KOPT-K1 (cell line): Measurements from ENCODE around the gene PIP4P1.
A peak's percentile ranks its signal among the peaks of the same experiment; 100 is the strongest.
"Not testable (repeated sequence)": the region's sequence is repeated elsewhere in the genome, so short reads cannot be mapped to it uniquely, and the experiment has no call there.

Experiments
- H3K27ac ChIP-seq: fragments of 200-600 bp; sonication (generic); 2 replicates; pipeline ENCODE4 v1.5.1; 2016; ENCODE audit warnings: antibody characterized with exemption, mild to moderate bottlenecking, low read depth, low read length; ENCODE audit not compliant: poor library complexity, severe bottlenecking
- H3K36me3 ChIP-seq: fragments of 200-600 bp; sonication (generic); 2 replicates; pipeline ENCODE4 v1.5.1; 2017; ENCODE audit warnings: antibody characterized with exemption, mild to moderate bottlenecking, low read length, moderate library complexity; ENCODE audit not compliant: insufficient read depth
- H3K9me3 ChIP-seq: fragments of 200-600 bp; sonication (generic); 2 replicates; pipeline ENCODE4 v1.5.1; 2017; ENCODE audit warnings: antibody characterized with exemption, low read length, mild to moderate bottlenecking; ENCODE audit not compliant: insufficient read depth, poor library complexity, severe bottlenecking

Gene PIP4P1

DNA sequence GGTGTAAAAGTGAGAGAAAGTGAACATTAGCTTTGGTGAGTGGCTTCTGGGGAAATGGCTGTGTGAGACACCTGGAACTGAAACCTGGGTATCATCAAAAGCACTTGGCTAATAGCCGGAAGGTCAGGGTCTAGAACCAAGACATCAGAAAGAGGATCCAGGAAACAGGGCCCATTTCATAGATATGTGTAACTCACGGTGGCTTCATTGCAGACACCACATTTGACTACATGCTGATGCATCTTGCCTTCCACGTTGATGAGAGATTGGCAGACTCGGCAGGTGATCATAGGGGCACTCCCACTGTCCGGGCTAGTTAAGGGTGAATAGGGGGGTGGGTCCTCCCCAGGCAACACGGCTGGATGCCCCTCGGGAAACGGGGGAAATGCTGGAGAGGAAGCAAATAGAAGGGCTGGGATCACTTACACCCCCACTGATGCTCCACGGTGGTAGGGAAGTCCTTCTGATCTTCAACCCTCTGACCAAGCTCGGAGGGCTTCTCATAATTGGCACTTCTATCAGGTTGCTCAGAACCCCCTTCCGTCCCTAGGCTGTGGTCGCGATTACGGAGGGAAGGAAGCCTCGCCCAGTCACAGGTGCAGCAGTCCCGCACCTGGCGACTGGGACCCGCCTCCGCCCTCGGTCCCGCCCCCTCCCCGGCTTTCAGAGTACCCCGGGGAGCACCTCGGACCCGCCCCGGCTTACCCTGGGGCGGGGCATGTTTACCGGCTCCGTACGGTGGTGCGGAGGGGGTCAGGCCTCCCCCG, 593 bp downstream of the PIP4P1 start:
- H3K27ac ChIP-seq = peak overlapping the region; percentile 73
- peaks cover 45% of the 10 kb centered on the region for H3K36me3 ChIP-seq
- no peaks in the 10 kb centered on the region for H3K9me3 ChIP-seq

- Histone ChIP-seq H3K27ac (no peak overlapping the region), H3K36me3 (peaks cover 45% of the 10 kb centered on the region), H3K9me3 (no peaks in the 10 kb centered on the region)
Observed at GRCh38 chr14:20458031-20458789, 3.0 kb downstream of the PIP4P1 start.

DNA sequence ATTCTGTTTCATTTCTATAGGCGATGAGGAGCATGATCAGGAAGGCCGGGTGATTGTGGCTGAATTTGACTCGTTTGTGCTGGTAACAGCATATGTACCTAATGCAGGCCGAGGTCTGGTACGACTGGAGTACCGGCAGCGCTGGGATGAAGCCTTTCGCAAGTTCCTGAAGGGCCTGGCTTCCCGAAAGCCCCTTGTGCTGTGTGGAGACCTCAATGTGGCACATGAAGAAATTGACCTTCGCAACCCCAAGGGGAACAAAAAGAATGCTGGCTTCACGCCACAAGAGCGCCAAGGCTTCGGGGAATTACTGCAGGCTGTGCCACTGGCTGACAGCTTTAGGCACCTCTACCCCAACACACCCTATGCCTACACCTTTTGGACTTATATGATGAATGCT, 4.3 kb downstream of the PIP4P1 start:
- H3K9me3 ChIP-seq = no peaks in the 10 kb centered on the region
- no peak overlapping the region for H3K27ac ChIP-seq
- peaks cover 54% of the 10 kb centered on the region for H3K36me3 ChIP-seq

DNA sequence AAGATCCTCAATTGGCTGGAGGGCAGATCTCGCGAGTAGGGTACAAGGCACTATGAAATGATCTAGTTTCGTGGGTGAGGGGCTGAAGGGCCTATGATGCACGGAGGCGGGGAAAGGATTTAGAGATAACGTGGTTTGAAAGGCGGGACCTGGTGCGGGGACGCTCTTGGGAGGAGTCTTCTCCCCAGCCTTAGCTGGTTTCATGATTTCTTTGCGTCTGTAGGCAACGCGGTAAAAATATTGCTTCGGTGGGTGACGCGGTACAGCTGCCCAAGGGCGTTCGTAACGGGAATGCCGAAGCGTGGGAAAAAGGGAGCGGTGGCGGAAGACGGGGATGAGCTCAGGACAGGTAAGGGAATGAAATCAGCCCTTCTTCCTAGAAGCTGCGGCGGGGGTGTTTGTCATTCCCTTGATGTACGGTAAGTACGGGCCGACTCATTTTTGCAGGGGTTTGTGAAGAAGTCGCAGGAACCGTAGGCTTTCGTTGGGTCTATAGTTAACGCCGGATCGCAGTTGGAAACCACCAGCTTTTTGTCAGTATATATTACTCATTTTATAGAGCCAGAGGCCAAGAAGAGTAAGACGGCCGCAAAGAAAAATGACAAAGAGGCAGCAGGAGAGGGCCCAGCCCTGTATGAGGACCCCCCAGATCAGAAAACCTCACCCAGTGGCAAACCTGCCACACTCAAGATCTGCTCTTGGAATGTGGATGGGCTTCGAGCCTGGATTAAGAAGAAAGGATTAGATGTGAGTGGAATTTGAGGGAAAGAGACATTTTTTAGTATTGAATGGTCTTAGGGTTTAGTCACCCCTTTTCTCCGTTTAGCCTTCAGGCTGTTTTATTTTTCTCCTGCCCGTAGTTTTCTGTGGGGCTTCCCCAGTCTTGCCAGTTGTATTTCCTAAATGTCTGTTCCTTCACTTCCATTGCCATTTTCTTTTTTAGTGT, 5.6 kb downstream of the PIP4P1 start:
- H3K9me3 ChIP-seq = no peaks in the 10 kb centered on the region
- peaks cover 67% of the 10 kb centered on the region for H3K36me3 ChIP-seq
- H3K27ac ChIP-seq = peak overlapping the region; percentile 95

DNA sequence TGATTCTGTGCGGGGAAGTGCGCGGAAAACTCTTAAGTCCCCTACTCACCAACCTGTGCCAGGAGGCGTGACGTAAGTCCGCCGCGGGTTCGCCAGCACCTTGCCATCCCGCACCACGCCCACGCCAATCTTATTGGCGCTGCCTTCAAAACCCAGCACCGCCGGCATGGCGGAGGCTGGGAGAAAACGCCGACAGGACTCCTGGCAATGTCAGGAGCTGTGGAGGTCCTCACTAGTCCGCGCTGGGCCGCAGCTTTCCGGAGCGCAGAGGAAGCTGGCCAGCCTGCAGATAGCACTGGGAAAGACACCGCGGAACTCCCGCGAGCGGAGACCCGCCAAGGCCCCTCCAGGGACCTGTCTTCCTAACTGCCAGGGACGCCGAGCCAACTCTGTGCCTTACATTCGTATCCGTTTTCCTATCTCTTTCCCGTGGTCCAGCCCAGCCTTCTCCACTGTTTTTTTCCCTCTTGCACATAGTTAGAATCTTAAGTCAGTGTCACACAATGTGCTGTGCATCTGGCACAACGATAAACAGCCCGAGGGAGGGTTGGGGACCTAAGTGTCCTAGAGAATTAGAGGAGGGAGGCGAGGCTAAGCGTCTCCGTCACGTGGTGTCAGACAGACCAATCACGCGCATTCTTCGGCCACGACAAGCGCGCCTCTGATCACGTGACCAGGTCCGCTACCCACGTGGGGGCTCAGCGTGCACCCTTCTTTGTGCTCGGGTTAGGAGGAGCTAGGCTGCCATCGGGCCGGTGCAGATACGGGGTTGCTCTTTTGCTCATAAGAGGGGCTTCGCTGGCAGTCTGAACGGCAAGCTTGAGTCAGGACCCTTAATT, 6.5 kb downstream of the PIP4P1 start, which contains the start of the genes APEX1 and OSGEP:
Gene APEX1 (plus strand): TSS at position 711 of the 839 bp plus-strand sequence. CDS start 420 bp downstream, outside the sequence.
Gene OSGEP (minus strand): TSS at position 297 of the 839 bp plus-strand sequence. CDS start 129 bp downstream, at position 168.
- peaks cover 70% of the 10 kb centered on the region for H3K36me3 ChIP-seq
- H3K9me3 ChIP-seq = no peaks in the 10 kb centered on the region
- H3K27ac ChIP-seq = peak within 1 kb of the TSS; percentile 95

DNA sequence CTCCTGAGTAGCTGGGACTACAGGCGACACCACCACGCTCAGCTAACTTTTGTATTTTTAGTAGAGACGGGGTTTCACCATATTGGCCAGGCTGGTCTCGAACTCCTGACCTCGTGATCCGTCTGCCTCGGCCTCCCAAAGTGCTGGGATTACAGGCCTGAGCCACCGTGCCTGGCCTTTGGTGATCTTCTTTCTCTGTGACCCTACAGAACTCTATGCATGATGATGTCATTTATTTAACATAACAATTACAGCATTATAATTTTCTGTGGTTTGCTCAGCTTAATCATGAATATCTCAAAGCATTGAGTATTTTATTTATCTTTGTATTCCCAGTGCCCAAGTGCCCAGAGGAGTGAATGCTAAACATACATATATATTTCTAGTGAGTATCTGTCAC, 8.4 kb downstream of the PIP4P1 start:
- H3K36me3 ChIP-seq = peaks cover 70% of the 10 kb centered on the region
- not testable (repeated sequence) for H3K9me3 ChIP-seq, H3K27ac ChIP-seq

- no peak overlapping the region for H3K27ac ChIP-seq
- peaks cover 76% of the 10 kb centered on the region for H3K36me3 ChIP-seq
- no peaks in the 10 kb centered on the region for H3K9me3 ChIP-seq
Observed at GRCh38 chr14:20446889-20447288, 14.3 kb downstream of the PIP4P1 start.

DNA sequence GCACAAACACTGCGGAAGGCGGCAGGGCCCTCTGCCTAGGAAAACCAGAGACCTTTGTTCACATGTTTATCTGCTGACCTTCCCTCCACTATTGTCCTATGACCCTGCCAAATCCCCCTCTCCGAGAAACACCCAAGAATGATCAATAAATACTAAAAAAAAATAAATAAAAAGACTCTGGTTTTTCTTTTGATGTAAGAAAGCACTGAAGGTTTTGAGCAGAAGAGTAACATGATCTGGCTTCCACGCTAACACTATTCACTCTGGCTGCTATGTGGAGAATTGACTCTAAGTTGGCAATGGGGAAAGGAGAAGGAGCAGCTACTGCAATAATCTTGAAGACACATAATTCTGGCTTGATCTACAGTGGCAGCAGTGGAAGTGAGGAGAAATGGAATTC, 17.6 kb downstream of the PIP4P1 start:
- not testable (repeated sequence) for H3K9me3 ChIP-seq, H3K27ac ChIP-seq
- peaks cover 44% of the 10 kb centered on the region for H3K36me3 ChIP-seq

- peak overlapping the region; percentile 35 for H3K27ac ChIP-seq
- no peaks in the 10 kb centered on the region for H3K9me3 ChIP-seq
- H3K36me3 ChIP-seq = peaks cover 22% of the 10 kb centered on the region
Observed at GRCh38 chr14:20441461-20441860, 19.8 kb downstream of the PIP4P1 start.

DNA sequence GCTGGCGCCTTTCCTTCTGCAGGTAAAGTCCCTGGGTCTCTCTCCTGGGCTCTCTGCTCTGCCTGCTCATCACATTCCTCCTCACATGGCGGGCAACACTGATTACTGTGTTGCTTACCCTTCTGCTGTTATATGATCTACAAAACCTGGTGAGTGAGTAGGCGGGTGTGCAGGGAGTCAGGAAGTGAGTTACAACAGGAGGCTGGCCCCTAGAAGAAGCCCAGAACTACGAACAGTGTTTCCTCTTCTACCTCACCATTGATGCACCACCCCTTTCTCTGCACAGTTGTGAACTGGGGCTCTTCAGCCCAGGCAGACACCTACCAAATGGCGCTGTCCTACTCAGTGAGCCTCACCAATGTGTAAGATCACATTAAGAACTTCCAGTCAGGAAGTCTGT, 20.4 kb downstream of the PIP4P1 start:
- Histone ChIP-seq H3K27ac (peak overlapping the region; percentile 35), H3K9me3 (no peaks in the 10 kb centered on the region), H3K36me3 (peaks cover 16% of the 10 kb centered on the region)

DNA sequence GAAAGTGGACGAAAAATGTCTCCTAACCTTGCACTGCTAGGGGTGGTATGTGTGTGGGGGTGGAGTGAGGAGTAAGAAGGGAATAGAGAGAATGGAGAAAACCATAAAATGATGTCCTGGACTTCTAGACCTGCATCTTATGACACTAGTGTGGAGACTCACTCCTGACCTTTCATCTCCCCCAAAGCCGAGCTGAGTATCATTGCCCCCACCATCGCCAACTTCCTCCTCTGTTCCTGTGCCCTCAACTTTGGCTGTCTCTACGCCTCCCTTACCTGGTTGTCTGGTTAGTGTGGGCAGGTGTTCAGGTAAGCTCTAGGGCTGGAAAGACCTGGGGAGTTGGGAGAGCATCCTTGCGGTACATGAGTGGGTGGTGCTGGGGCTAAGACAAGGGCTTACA, 20.8 kb downstream of the PIP4P1 start:
- H3K9me3 ChIP-seq = no peaks in the 10 kb centered on the region
- peaks cover 12% of the 10 kb centered on the region for H3K36me3 ChIP-seq
- peak overlapping the region; percentile 35 for H3K27ac ChIP-seq

DNA sequence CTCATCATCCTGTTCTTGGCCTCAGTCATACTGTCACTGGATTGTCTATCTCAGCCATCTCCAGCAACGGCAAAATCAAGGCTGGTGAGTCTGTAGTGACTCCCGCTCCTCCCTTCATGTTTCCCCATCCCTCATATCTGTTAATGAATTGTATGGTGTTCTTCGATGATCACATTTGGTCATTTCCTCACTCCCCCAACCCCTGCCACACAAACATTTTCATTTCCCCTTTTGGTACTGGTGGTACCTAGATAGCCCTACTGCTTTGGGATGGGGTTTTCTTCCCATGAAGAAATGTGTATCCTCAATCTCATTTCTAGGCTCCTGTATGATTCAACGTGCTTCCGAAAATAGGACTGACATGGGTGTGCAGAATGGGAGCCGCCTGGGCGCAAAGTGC, 22.6 kb downstream of the PIP4P1 start:
- Histone ChIP-seq H3K27ac (no peak overlapping the region), H3K9me3 (no peaks in the 10 kb centered on the region), H3K36me3 (no peaks in the 10 kb centered on the region)

DNA sequence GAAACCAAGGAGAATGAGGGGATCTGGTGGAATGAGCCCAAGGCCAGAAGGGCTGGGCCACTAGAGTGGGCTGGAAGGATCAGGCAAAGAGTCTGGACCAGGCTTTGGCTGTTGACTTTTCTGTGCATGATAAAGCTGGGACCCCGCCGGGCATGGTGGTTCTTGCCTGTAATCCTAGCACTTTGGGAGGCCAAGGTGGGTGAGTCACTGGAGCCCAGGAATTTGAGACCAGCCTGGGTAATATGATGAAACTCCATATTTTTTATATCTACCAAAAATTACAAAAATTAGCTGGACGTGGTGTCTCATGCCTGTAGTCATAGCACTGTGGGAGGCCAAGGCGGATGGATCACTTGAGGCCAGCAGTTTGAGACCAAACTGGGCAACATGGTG, 24.9 kb downstream of the PIP4P1 start:
- Histone ChIP-seq H3K27ac (no peak overlapping the region), H3K9me3 (no peaks in the 10 kb centered on the region), H3K36me3 (no peaks in the 10 kb centered on the region)
